Measurements from ENCODE around the gene DLG2. TPM values are rescaled to one million over a fixed set of nuclear protein-coding genes. Genes with fewer than 3 reads are reported as not detected.

Gene DLG2
- polyA plus RNA-seq, 3 donors = 0.24 to 0.39 TPM; not detected in 1

DNA sequence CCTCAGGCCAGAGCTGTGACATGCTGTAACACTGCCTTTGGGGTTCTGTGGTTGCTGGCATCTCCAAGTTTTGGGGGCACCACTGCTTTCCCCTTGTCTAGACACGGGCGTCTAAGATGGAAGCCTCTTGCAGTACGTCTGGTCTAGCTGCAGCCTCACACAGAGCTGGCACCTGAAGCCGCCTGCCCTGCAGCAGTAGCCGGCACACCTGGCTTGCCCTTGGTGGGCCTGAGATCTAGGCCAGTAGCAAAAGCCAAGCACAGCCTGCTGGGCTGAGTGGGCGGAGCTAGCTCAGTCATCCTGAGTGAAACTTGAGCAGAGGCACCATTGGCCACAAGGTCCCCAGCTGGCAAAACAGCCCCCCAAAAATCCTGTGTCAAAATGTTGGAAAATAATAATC, 154.2 kb downstream of the DLG2 start:
- Mint-ChIP-seq H3K27ac (no peak overlapping the region), H3K27me3 (ENCODE audit: low read depth in 3 of 3) (no peaks in the 10 kb centered on the region), H3K9me3 (peaks cover 10 to 25% (median 16%) of the 10 kb centered on the region in 7 donors), H3K4me1 (no peaks in the 10 kb centered on the region), H3K36me3 (no peaks in the 10 kb centered on the region), H3K4me3 (no peak overlapping the region)
- no peaks in the 10 kb centered on the region for H3K79me2 ChIP-seq (ENCODE audit: insufficient read depth, low read length)
- no peak overlapping the region for H3K4me2 ChIP-seq (replicated peaks; ENCODE audit: extremely low read depth, low read length, poor library complexity, severe bottlenecking)
- WGBS (ENCODE audit: insufficient coverage) = 90% methylated on average over 6 of the region's 6 CpGs
- H3K9ac ChIP-seq (ENCODE audit: insufficient read depth, low read length, poor library complexity, severe bottlenecking) = no peak overlapping the region
- H2AFZ ChIP-seq (ENCODE audit: insufficient read depth, low read depth, low read length, poor library complexity, severe bottlenecking) = no peak overlapping the region
- H3K27me3 ChIP-seq (ENCODE audit: control insufficient read depth in 2 of 2, insufficient read depth in 2 of 2, low read length in 2 of 2) = no peaks in the 10 kb centered on the region
- no peak for DNase-seq
- intact Hi-C loops (cut with micrococcal nuclease) = no loop called here
- no peaks in the 10 kb centered on the region for H4K20me1 ChIP-seq (ENCODE audit: insufficient read depth, low read length)
- H3K27ac ChIP-seq (ENCODE audit: low read depth in 1 of 2, low read length in 2 of 2) = no peak overlapping the region
- no peaks in the 10 kb centered on the region for H3K4me1 ChIP-seq (ENCODE audit: control insufficient read depth in 1 of 2, insufficient read depth in 2 of 2, low read length in 2 of 2)
- peaks cover 20 to 34% of the 10 kb centered on the region in 2 donors for H3K9me3 ChIP-seq (replicated peaks in 1 of 2; ENCODE audit: control insufficient read depth in 1 of 2, insufficient read depth in 1 of 2, low read length in 2 of 2)
- H3K4me3 ChIP-seq (replicated peaks in 1 of 3; ENCODE audit: low read depth in 2 of 3, low read length in 3 of 3) = no peak overlapping the region
- no peaks in the 10 kb centered on the region for H3K36me3 ChIP-seq (replicated peaks in 1 of 2; ENCODE audit: control insufficient read depth in 1 of 2, insufficient read depth in 2 of 2, low read length in 2 of 2)
- TF ChIP-seq, protein P1, sequence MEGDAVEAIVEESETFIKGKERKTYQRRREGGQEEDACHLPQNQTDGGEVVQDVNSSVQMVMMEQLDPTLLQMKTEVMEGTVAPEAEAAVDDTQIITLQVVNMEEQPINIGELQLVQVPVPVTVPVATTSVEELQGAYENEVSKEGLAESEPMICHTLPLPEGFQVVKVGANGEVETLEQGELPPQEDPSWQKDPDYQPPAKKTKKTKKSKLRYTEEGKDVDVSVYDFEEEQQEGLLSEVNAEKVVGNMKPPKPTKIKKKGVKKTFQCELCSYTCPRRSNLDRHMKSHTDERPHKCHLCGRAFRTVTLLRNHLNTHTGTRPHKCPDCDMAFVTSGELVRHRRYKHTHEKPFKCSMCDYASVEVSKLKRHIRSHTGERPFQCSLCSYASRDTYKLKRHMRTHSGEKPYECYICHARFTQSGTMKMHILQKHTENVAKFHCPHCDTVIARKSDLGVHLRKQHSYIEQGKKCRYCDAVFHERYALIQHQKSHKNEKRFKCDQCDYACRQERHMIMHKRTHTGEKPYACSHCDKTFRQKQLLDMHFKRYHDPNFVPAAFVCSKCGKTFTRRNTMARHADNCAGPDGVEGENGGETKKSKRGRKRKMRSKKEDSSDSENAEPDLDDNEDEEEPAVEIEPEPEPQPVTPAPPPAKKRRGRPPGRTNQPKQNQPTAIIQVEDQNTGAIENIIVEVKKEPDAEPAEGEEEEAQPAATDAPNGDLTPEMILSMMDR (IDR thresholded peaks at IDR 0.05) = no peak

DNA sequence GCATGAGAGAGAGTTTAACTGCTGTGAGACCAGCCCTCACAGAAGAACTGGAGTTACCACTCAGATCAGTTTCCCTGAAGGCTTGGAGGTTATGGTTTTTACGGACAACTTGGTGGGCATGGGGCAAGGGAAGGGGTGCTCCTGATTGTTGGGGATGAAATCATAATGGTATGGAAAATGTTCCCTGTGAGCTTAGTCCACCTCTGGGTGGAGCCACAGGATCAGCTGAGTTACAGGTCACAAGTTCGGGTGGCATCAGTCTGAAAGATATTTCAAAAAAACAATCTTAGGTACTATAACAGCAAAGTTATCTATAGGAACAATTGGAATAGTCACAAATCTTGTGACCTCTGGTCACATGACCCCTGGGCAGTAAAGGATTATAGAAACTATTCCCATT, 162.9 kb downstream of the DLG2 start:
- Histone ChIP-seq H3K4me1 (ENCODE audit: control insufficient read depth in 1 of 2, insufficient read depth in 2 of 2, low read length in 2 of 2) (no peaks in the 10 kb centered on the region), H3K4me3 (replicated peaks in 1 of 3; ENCODE audit: low read depth in 2 of 3, low read length in 3 of 3) (no peak overlapping the region), H3K9me3 (replicated peaks in 1 of 2; ENCODE audit: control insufficient read depth in 1 of 2, insufficient read depth in 1 of 2, low read length in 2 of 2) (peaks cover 10 to 18% of the 10 kb centered on the region in 2 donors), H3K9ac (ENCODE audit: insufficient read depth, low read length, poor library complexity, severe bottlenecking) (no peak overlapping the region), H3K36me3 (replicated peaks in 1 of 2; ENCODE audit: control insufficient read depth in 1 of 2, insufficient read depth in 2 of 2, low read length in 2 of 2) (no peaks in the 10 kb centered on the region), H3K27me3 (ENCODE audit: control insufficient read depth in 2 of 2, insufficient read depth in 2 of 2, low read length in 2 of 2) (no peaks in the 10 kb centered on the region), H2AFZ (ENCODE audit: insufficient read depth, low read depth, low read length, poor library complexity, severe bottlenecking) (no peak overlapping the region), H4K20me1 (ENCODE audit: insufficient read depth, low read length) (no peaks in the 10 kb centered on the region), H3K79me2 (ENCODE audit: insufficient read depth, low read length) (no peaks in the 10 kb centered on the region), H3K4me2 (replicated peaks; ENCODE audit: extremely low read depth, low read length, poor library complexity, severe bottlenecking) (no peak overlapping the region), H3K27ac (ENCODE audit: low read depth in 1 of 2, low read length in 2 of 2) (no peak overlapping the region)
- TF ChIP-seq, protein P1 (IDR thresholded peaks at IDR 0.05) = no peak
- no peaks in the 10 kb centered on the region for H3K27me3 Mint-ChIP-seq (ENCODE audit: low read depth in 3 of 3)
- H3K36me3 Mint-ChIP-seq = no peaks in the 10 kb centered on the region
- no peak overlapping the region for H3K27ac Mint-ChIP-seq
- intact Hi-C loops (cut with micrococcal nuclease) = no loop called here
- no peaks in the 10 kb centered on the region for H3K4me1 Mint-ChIP-seq
- DNase-seq = no peak
- no peak overlapping the region for H3K4me3 Mint-ChIP-seq
- 75% methylated on average over 1 of the region's 2 CpGs for WGBS (ENCODE audit: insufficient coverage)
- peaks cover 3 to 20% (median 6%) of the 10 kb centered on the region in 7 donors for H3K9me3 Mint-ChIP-seq

Data from CD14-positive monocyte (primary cell).